Lower leg skin (tissue), 3 donors: ENCODE data around the gene CAPSL.

Experiments
- POLR2A ChIP-seq, 2 donors: fragments of 450-650 bp; IDR thresholded peaks; one replicate each; pipeline ENCODE4 v1.6.1; 2016 to 2017; ENCODE audit warnings: antibody characterized with exemption in 2 of 2, mild to moderate bottlenecking in 1 of 2, moderate library complexity in 1 of 2
- TF ChIP-seq, protein P1 (sequence below), 3 donors: fragments of 450-650 bp; IDR thresholded peaks; one replicate each; pipeline ENCODE4 v1.5.1; 2016; ENCODE audit warnings: antibody characterized with exemption in 3 of 3, mild to moderate bottlenecking in 3 of 3, moderate library complexity in 2 of 3

DNA sequence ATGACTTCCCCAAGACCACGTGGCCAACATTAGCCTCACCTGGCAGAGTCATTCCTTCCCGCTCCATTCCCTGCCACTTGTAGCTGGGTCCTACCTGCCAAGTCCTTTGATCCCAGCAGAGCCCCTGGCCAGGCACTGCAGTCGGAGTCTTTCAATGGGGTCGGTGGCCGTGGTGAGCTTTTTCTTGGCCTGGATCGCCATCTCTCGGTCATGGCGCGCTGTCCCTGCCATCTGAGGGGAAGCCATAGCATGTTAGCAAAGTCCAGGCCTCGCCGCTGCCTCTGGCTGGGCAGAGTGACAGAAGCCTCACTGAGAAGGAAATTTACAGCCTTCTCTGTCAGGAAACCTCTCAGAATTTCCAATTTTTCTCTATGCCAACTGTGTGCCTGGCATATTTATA is 17.5 kb downstream of the CAPSL start:
- TF ChIP-seq, protein P1, sequence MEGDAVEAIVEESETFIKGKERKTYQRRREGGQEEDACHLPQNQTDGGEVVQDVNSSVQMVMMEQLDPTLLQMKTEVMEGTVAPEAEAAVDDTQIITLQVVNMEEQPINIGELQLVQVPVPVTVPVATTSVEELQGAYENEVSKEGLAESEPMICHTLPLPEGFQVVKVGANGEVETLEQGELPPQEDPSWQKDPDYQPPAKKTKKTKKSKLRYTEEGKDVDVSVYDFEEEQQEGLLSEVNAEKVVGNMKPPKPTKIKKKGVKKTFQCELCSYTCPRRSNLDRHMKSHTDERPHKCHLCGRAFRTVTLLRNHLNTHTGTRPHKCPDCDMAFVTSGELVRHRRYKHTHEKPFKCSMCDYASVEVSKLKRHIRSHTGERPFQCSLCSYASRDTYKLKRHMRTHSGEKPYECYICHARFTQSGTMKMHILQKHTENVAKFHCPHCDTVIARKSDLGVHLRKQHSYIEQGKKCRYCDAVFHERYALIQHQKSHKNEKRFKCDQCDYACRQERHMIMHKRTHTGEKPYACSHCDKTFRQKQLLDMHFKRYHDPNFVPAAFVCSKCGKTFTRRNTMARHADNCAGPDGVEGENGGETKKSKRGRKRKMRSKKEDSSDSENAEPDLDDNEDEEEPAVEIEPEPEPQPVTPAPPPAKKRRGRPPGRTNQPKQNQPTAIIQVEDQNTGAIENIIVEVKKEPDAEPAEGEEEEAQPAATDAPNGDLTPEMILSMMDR (IDR thresholded peaks at IDR 0.05): no peak
- TF ChIP-seq POLR2A (IDR thresholded peaks at IDR 0.05): no peak
